Naive thymus-derived CD8-positive, alpha-beta T cell (primary cell): Measurements from ENCODE around the gene AP2A2. TPM values are rescaled to one million over a fixed set of nuclear protein-coding genes. Genes with fewer than 3 reads are reported as not detected.

Experiments
- ATAC-seq, 2 donors: fragments of 150-1000 bp; cut with Tn5 transposase in 1 of 2; sonication (Bioruptor Pico), chemical (Tn5 transposase) in 1 of 2; 1 replicate in 1 of 2; 2 replicates in 1 of 2; pipeline ENCODE4 v1.10.0; 2021; ENCODE audit warnings: mild to moderate bottlenecking in 2 of 2, moderate library complexity in 2 of 2
- POLR2A ChIA-PET: fragments of 350-600 bp; sonication (Branson Sonifier 250); formaldehyde crosslinking; loops from one replicate; lab custom pipeline; 2021; ENCODE audit warnings: antibody characterized with exemption; lab: Charles Lee
- DNase-seq, 10 donors: peaks; one replicate each; pipeline versions ENCODE4 v3.0.0 to v3.0.0-alpha.2; 2020 to 2022
- H3K27ac Mint-ChIP-seq, 10 donors: one replicate each; pipeline ENCODE4 v1.8.0; 2020 to 2022; ENCODE audit warnings: mild to moderate bottlenecking in 10 of 10, mixed read lengths in 10 of 10, moderate library complexity in 4 of 10, inconsistent platforms in 1 of 10
- H3K27me3 Mint-ChIP-seq, 5 donors: one replicate each; pipeline ENCODE4 v1.8.0; 2021 to 2022; ENCODE audit warnings: mixed read lengths in 5 of 5
- H3K36me3 Mint-ChIP-seq, 3 donors: one replicate each; pipeline ENCODE4 v1.8.0; 2020 to 2022; ENCODE audit warnings: mixed read lengths in 3 of 3, mild to moderate bottlenecking in 2 of 3, inconsistent platforms in 1 of 3
- H3K4me1 Mint-ChIP-seq, 4 donors: one replicate each; pipeline ENCODE4 v1.8.0; 2021 to 2022; ENCODE audit warnings: mixed read lengths in 4 of 4
- H3K4me3 Mint-ChIP-seq, 10 donors: one replicate each; pipeline ENCODE4 v1.8.0; 2020 to 2022; ENCODE audit warnings: mild to moderate bottlenecking in 10 of 10, mixed read lengths in 10 of 10, moderate library complexity in 6 of 10, inconsistent platforms in 1 of 10
- H3K9me3 Mint-ChIP-seq, 9 donors: one replicate each; pipeline ENCODE4 v1.8.0; 2020 to 2022; ENCODE audit warnings: mixed read lengths in 9 of 9, mild to moderate bottlenecking in 3 of 9, inconsistent platforms in 1 of 9, moderate library complexity in 1 of 9
- polyA plus RNA-seq, 3 donors: library from polyadenylated mRNA; unstranded; fragments of 300-500 nt; fragmentation: Illumina TruSeq; gene quantifications; one replicate each; pipeline ENCODE4 v1.2.3, GENCODE V29; 2021
- total RNA-seq, 8 experiments: library from RNA in 2 of 8; stranded (reverse) in 2 of 8; gene quantifications; one replicate each; pipeline ENCODE4 v1.2.3 and lab custom pipeline; 2021 to 2026

AP2A2 gene
- total and polyA plus RNA-seq, 5 experiments from 2014 or later, result 8.2 to 80.8 (median 13.9) TPM

- Mint-ChIP-seq H3K4me3 (no peak overlapping the region), H3K36me3 (peaks cover 0 to 5% (median 0%) of the 10 kb centered on the region in 3 donors), H3K4me1 (peaks cover 0 to 13% (median 4%) of the 10 kb centered on the region in 4 donors), H3K27ac (peak overlapping the region in 1 of 10 donors; percentile 73), H3K9me3 (peaks cover 0 to 2% (median 0%) of the 10 kb centered on the region in 9 donors), H3K27me3 (no peaks in the 10 kb centered on the region)
- no peak for DNase-seq
- ATAC-seq, result peak in 1 of 2 donors; percentile 7
- POLR2A ChIA-PET, result interaction anchor here (0.6 kb wide), 1 partner anchor 78 kb away, joined by 6 read pairs; no protein-coding TSS in a partner anchor
Measured at GRCh38 chr11:1027483-1028290, 102.0 kb downstream of the AP2A2 start.

GRCh38 chr11:1028291-1028540, 102.5 kb downstream of the AP2A2 start:
- DNase-seq (no peak), ATAC-seq (no peak)
- Mint-ChIP-seq H3K36me3 (no peaks in the 10 kb centered on the region), H3K4me3 (no peak overlapping the region), H3K9me3 (no peaks in the 10 kb centered on the region), H3K27me3 (no peaks in the 10 kb centered on the region), H3K4me1 (peaks cover 0 to 7% (median under 1%) of the 10 kb centered on the region in 4 donors), H3K27ac (peak overlapping the region in 1 of 10 donors; percentile 73)
- POLR2A ChIA-PET, result no interaction called here

DNA sequence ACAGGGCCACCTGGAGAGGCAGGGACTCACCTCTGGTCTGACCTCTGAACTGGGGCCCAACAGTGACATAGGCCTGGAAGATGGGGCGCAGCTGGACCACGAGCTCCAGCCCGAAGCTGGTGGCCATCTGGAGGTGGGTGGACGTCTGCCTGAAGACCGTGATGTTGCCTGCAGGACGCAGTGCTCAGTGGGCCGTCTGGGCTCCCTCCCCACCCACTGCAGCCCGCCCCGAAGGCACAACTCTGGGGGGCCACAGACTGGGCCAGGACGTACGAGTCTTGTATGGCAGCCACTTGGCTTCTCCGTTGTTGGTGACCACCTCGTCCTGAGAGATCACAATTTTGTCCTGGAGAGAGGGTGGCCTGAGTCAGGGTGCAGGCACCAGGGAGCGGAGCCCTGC, 102.9 kb downstream of the AP2A2 start:
- no peak for ATAC-seq
- Mint-ChIP-seq H3K27ac (peak overlapping the region in 1 of 10 donors; percentile 73), H3K4me1 (peaks cover 0 to 7% (median under 1%) of the 10 kb centered on the region in 4 donors), H3K9me3 (no peaks in the 10 kb centered on the region), H3K27me3 (no peaks in the 10 kb centered on the region), H3K36me3 (no peaks in the 10 kb centered on the region), H3K4me3 (no peak overlapping the region)
- no peak for DNase-seq
- POLR2A ChIA-PET, result no interaction called here

DNA sequence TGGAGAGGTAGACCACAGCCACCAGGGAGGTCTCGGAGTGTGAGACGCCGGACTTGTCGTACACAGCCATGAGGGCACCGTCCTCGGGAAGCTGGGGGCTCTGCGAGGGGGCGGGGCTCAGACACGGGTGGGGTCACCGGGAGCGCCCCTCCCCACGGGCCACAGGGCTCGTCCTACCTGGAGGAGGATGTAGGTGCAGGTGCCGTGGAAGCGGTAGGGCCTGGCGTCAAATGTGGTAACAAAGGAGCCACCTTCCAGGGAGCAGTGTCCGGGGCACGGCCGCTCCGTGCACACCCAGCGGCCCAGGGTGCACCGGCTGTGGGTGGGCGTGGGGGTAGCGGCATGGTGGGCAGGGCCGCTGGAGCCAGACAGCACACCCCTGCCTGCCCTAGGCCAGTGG, 103.4 kb downstream of the AP2A2 start:
- H3K27me3 Mint-ChIP-seq, result no peaks in the 10 kb centered on the region
- H3K4me1 Mint-ChIP-seq, result peaks cover 0 to 7% (median under 1%) of the 10 kb centered on the region in 4 donors
- H3K36me3 Mint-ChIP-seq, result no peaks in the 10 kb centered on the region
- no peak overlapping the region for H3K27ac Mint-ChIP-seq
- POLR2A ChIA-PET, result no interaction called here
- no peaks in the 10 kb centered on the region for H3K9me3 Mint-ChIP-seq
- no peak for DNase-seq
- ATAC-seq, result no peak
- no peak overlapping the region for H3K4me3 Mint-ChIP-seq

GRCh38 chr11:1029654-1030053, 104.0 kb downstream of the AP2A2 start:
- ATAC-seq (peak in 1 of 2 donors; percentile 16), DNase-seq (no peak)
- no peaks in the 10 kb centered on the region for H3K9me3 Mint-ChIP-seq
- no peak overlapping the region for H3K27ac Mint-ChIP-seq
- no peak overlapping the region for H3K4me3 Mint-ChIP-seq
- peaks cover 0 to 7% (median under 1%) of the 10 kb centered on the region in 4 donors for H3K4me1 Mint-ChIP-seq
- H3K27me3 Mint-ChIP-seq, result no peaks in the 10 kb centered on the region
- POLR2A ChIA-PET, result no interaction called here
- no peaks in the 10 kb centered on the region for H3K36me3 Mint-ChIP-seq

GRCh38 chr11:1030086-1030485, 104.4 kb downstream of the AP2A2 start:
- Mint-ChIP-seq H3K9me3 (no peaks in the 10 kb centered on the region), H3K27me3 (no peaks in the 10 kb centered on the region), H3K27ac (no peak overlapping the region), H3K4me3 (no peak overlapping the region), H3K36me3 (no peaks in the 10 kb centered on the region), H3K4me1 (peaks cover 0 to 7% (median under 1%) of the 10 kb centered on the region in 4 donors)
- no peak for ATAC-seq
- DNase-seq, result no peak
- POLR2A ChIA-PET, result no interaction called here

DNA sequence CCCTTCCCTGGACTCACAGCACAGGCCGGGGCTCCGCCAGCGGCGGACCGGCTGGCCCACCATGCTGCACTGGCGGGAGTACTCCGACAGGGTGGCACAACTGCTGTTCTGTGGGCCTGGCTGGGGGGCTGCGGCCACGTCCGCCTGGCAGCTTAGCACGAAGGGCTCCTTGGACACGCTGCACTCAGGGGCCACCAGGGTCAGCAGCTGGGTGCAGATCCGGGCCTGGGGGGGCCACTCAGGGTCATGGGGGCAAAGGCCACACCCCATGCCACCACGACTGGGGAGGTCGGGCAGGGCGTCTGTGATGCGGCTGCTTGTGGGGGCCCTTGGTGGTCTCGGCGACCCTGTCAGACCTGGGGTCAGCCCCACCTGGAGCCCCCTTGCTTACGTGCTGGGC, 104.9 kb downstream of the AP2A2 start:
- DNase-seq (no peak), ATAC-seq (no peak)
- H3K27ac Mint-ChIP-seq, result no peak overlapping the region
- no peaks in the 10 kb centered on the region for H3K9me3 Mint-ChIP-seq
- peaks cover 0 to 7% (median under 1%) of the 10 kb centered on the region in 4 donors for H3K4me1 Mint-ChIP-seq
- no peak overlapping the region for H3K4me3 Mint-ChIP-seq
- no peaks in the 10 kb centered on the region for H3K36me3 Mint-ChIP-seq
- POLR2A ChIA-PET, result no interaction called here
- H3K27me3 Mint-ChIP-seq, result no peaks in the 10 kb centered on the region

- Mint-ChIP-seq H3K27ac (peak overlapping the region in 1 of 10 donors; percentile 56), H3K4me1 (peaks cover 0 to 7% (median under 1%) of the 10 kb centered on the region in 4 donors)
- DNase-seq, result no peak
Measured at GRCh38 chr11:1031121-1031899, 105.6 kb downstream of the AP2A2 start.

GRCh38 chr11:1032310-1032891, 106.7 kb downstream of the AP2A2 start:
- no peaks in the 10 kb centered on the region for H3K27me3 Mint-ChIP-seq
- no peaks in the 10 kb centered on the region for H3K36me3 Mint-ChIP-seq
- peak overlapping the region in 1 of 10 donors; percentile 32 for H3K27ac Mint-ChIP-seq
- POLR2A ChIA-PET, result no interaction called here
- peaks cover 0 to 7% (median under 1%) of the 10 kb centered on the region in 4 donors for H3K4me1 Mint-ChIP-seq
- DNase-seq, result no peak
- H3K4me3 Mint-ChIP-seq, result peak overlapping the region in 3 of 10 donors; percentile 6 to 70 (median 19)
- H3K9me3 Mint-ChIP-seq, result no peaks in the 10 kb centered on the region
- ATAC-seq, result no peak

More at GRCh38 chr11:1031121-1031899, 105.6 kb downstream of the AP2A2 start:
- no peak overlapping the region for H3K4me3 Mint-ChIP-seq
- no peaks in the 10 kb centered on the region for H3K27me3 Mint-ChIP-seq
- H3K9me3 Mint-ChIP-seq, result no peaks in the 10 kb centered on the region
- no peaks in the 10 kb centered on the region for H3K36me3 Mint-ChIP-seq
- ATAC-seq, result no peak
- POLR2A ChIA-PET, result no interaction called here

DNA sequence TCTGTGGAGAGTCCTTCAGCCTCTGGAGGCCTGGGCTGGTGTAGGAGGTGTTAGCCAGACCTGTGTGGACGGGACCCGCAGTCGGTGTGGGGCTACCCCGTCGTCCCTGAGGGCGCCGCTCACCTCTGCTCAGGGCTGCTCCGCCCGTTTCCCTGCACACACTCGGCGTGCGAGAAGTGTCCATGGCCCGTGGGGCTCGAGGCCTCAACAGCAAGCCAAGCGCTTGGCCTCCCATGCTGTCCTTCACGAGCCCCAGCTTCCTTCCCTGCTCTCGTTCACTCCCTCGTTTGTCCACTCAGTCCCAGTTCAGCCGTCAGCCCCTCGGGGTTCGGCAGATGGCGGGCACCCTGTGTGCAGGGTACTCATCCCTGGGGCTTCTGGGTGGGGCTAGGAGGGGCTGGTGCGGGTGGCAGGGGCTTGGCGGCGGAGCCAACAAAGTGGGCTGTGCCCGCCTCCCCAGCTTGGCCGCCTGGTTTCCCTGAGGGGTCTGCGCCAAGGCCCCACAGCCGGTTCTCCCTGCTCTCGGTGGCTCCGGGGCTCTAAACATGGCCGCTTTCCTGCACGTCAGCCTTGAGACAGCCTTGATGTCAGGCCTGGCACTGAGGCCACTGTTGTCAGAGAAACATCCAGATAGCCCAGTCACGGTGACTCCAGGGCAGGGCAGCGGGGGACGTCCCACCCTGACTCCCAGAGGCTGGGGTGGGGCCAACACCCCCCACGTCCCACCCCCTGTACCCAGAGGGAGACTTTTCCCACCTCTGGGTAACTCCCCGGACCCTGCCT, 107.5 kb downstream of the AP2A2 start:
- no peak for DNase-seq
- POLR2A ChIA-PET, result no interaction called here
- Mint-ChIP-seq H3K27ac (peak overlapping the region in 1 of 10 donors; percentile 32), H3K9me3 (no peaks in the 10 kb centered on the region), H3K4me3 (peak overlapping the region in 1 of 10 donors; percentile 29), H3K27me3 (no peaks in the 10 kb centered on the region), H3K4me1 (peaks cover 0 to 7% (median under 1%) of the 10 kb centered on the region in 4 donors), H3K36me3 (no peaks in the 10 kb centered on the region)
- ATAC-seq, result no peak

GRCh38 chr11:1034001-1034400, 108.3 kb downstream of the AP2A2 start:
- no peak overlapping the region for H3K4me3 Mint-ChIP-seq
- H3K4me1 Mint-ChIP-seq, result peaks cover 0 to 6% (median 0%) of the 10 kb centered on the region in 4 donors
- no peaks in the 10 kb centered on the region for H3K9me3 Mint-ChIP-seq
- DNase-seq, result no peak
- no peak for ATAC-seq
- peaks cover 0 to 2% (median 0%) of the 10 kb centered on the region in 5 donors for H3K27me3 Mint-ChIP-seq
- H3K36me3 Mint-ChIP-seq, result no peaks in the 10 kb centered on the region
- no peak overlapping the region for H3K27ac Mint-ChIP-seq
- POLR2A ChIA-PET, result no interaction called here
